ENCODE measurements around the gene CFAP251. TPM values are rescaled to one million over a fixed set of nuclear protein-coding genes. Genes with fewer than 3 reads are reported as not detected.

Gene CFAP251
- polyA plus RNA-seq, 2 of the 4 experiments (the other 2 are of a cell fraction): 0.94 to 1.4 TPM

DNA sequence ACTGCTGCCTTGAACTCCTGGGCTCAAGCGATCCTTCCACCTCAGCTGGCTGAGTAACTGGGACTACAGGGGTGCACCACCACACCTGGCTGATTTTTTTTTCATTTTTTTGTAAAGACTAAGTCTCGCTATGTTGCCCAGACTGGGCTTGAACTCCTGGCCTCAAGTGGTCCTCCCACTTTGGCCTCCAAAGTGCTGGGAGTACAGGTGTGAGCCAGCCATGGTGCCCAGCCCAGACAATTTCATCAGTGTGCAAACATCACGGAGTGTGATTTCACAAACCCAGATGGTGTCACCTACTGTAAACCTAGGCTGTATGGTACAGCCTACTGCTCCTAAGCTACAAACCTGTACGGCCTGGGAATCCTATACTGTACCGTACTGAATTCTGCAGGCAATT lies 96.4 kb downstream of the CFAP251 start:
- 79% methylated on average over 5 of the region's 5 CpGs for WGBS (ENCODE audit: missing lambda C conversion rate)
- peak; percentile 30 to 34; a peak in 2 of 6 replicates for ATAC-seq
- TF ChIP-seq HOXA7 (CRISPR knock-in tag; IDR thresholded peaks at IDR 0.05) (no peak), PHF8 (IDR thresholded peaks at IDR 0.05; ENCODE audit: borderline replicate concordance, low read depth) (no peak), MAFK (IDR thresholded peaks at IDR 0.05; ENCODE audit: partially characterized antibody) (no peak), JUNB (IDR thresholded peaks at IDR 0.05) (no peak), HDAC2 (IDR thresholded peaks at IDR 0.05) (no peak), ZFP36 (IDR thresholded peaks at IDR 0.05; ENCODE audit: borderline replicate concordance, partially characterized antibody) (no peak), BHLHE40 (IDR thresholded peaks at IDR 0.05; ENCODE audit: low read depth, low read length) (no peak)
- TF ChIP-seq, protein P1, sequence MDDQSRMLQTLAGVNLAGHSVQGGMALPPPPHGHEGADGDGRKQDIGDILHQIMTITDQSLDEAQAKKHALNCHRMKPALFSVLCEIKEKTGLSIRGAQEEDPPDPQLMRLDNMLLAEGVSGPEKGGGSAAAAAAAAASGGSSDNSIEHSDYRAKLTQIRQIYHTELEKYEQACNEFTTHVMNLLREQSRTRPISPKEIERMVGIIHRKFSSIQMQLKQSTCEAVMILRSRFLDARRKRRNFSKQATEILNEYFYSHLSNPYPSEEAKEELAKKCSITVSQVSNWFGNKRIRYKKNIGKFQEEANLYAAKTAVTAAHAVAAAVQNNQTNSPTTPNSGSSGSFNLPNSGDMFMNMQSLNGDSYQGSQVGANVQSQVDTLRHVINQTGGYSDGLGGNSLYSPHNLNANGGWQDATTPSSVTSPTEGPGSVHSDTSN (IDR thresholded peaks at IDR 0.05): no peak
- TF ChIP-seq, protein P2, sequence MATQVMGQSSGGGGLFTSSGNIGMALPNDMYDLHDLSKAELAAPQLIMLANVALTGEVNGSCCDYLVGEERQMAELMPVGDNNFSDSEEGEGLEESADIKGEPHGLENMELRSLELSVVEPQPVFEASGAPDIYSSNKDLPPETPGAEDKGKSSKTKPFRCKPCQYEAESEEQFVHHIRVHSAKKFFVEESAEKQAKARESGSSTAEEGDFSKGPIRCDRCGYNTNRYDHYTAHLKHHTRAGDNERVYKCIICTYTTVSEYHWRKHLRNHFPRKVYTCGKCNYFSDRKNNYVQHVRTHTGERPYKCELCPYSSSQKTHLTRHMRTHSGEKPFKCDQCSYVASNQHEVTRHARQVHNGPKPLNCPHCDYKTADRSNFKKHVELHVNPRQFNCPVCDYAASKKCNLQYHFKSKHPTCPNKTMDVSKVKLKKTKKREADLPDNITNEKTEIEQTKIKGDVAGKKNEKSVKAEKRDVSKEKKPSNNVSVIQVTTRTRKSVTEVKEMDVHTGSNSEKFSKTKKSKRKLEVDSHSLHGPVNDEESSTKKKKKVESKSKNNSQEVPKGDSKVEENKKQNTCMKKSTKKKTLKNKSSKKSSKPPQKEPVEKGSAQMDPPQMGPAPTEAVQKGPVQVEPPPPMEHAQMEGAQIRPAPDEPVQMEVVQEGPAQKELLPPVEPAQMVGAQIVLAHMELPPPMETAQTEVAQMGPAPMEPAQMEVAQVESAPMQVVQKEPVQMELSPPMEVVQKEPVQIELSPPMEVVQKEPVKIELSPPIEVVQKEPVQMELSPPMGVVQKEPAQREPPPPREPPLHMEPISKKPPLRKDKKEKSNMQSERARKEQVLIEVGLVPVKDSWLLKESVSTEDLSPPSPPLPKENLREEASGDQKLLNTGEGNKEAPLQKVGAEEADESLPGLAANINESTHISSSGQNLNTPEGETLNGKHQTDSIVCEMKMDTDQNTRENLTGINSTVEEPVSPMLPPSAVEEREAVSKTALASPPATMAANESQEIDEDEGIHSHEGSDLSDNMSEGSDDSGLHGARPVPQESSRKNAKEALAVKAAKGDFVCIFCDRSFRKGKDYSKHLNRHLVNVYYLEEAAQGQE (IDR thresholded peaks at IDR 0.05): no peak
- TF ChIP-seq, protein P3, sequence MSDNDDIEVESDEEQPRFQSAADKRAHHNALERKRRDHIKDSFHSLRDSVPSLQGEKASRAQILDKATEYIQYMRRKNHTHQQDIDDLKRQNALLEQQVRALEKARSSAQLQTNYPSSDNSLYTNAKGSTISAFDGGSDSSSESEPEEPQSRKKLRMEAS (IDR thresholded peaks at IDR 0.05): no peak
- TF ChIP-seq, protein P4, sequence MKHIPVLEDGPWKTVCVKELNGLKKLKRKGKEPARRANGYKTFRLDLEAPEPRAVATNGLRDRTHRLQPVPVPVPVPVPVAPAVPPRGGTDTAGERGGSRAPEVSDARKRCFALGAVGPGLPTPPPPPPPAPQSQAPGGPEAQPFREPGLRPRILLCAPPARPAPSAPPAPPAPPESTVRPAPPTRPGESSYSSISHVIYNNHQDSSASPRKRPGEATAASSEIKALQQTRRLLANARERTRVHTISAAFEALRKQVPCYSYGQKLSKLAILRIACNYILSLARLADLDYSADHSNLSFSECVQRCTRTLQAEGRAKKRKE (CRISPR knock-in tag; IDR thresholded peaks at IDR 0.05; ENCODE audit: low read depth): no peak
- DNase-seq (ENCODE audit: low read depth in 1 of 2, low spot score in 1 of 2): no peak
- Histone ChIP-seq H3K4me1 (no peaks in the 10 kb centered on the region), H3K27ac (no peak overlapping the region), H3K9me3 (peaks cover 11% of the 10 kb centered on the region; the same call in 1 of the 3 replicates), H3K4me2 (no peak overlapping the region), H3K4me3 (no peak overlapping the region)
- POLR2A ChIA-PET: no interaction called here
- CTCF ChIA-PET: interaction anchor here (1.4 kb wide), 2 partner anchors 109 kb away, joined by 3 to 4 read pairs; no protein-coding TSS in a partner anchor
- FAIRE-seq: no peak

DNA sequence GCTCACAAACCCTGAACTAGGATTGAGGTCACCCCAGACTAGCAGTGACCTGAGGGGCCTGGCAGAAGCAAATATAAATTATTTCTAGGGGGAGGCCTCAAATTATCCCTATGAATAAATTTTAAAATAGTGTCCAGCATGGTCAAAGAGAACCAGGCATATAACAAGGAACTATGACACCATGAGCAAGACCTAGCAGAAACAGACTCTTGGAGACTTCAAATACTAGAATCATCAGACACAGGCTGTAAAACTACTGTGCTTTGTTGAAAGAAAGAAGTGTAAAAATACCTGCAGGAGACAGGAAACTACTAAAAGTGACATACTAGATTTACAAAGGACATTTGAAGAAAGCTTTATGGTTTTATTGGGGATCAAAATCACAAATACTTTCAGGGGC lies 100.1 kb downstream of the CFAP251 start:
- DNase-seq (ENCODE audit: low read depth in 1 of 2, low spot score in 1 of 2) (no peak), FAIRE-seq (no peak), ATAC-seq (no peak)
- ChIA-PET CTCF (interaction anchor here (1.0 to 1.4 kb wide), 2 partner anchors 102 to 207 kb away, joined by 3 to 4 read pairs; no protein-coding TSS in a partner anchor), POLR2A (no interaction called here)
- H3K4me2 ChIP-seq: no peak overlapping the region
- no peak overlapping the region for H3K27ac ChIP-seq
- TF ChIP-seq RARB (CRISPR knock-in tag; IDR thresholded peaks at IDR 0.05) (no peak), TFCP2L1 (CRISPR knock-in tag; IDR thresholded peaks at IDR 0.05) (no peak), FOXS1 (CRISPR knock-in tag; IDR thresholded peaks at IDR 0.05) (no peak), HOXB5 (CRISPR knock-in tag; IDR thresholded peaks at IDR 0.05) (no peak)
- TF ChIP-seq, protein P4 (CRISPR knock-in tag; IDR thresholded peaks at IDR 0.05; ENCODE audit: low read depth): no peak
- TF ChIP-seq, protein P5, sequence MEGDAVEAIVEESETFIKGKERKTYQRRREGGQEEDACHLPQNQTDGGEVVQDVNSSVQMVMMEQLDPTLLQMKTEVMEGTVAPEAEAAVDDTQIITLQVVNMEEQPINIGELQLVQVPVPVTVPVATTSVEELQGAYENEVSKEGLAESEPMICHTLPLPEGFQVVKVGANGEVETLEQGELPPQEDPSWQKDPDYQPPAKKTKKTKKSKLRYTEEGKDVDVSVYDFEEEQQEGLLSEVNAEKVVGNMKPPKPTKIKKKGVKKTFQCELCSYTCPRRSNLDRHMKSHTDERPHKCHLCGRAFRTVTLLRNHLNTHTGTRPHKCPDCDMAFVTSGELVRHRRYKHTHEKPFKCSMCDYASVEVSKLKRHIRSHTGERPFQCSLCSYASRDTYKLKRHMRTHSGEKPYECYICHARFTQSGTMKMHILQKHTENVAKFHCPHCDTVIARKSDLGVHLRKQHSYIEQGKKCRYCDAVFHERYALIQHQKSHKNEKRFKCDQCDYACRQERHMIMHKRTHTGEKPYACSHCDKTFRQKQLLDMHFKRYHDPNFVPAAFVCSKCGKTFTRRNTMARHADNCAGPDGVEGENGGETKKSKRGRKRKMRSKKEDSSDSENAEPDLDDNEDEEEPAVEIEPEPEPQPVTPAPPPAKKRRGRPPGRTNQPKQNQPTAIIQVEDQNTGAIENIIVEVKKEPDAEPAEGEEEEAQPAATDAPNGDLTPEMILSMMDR (IDR thresholded peaks at IDR 0.05): no peak
- TF ChIP-seq, protein P6, sequence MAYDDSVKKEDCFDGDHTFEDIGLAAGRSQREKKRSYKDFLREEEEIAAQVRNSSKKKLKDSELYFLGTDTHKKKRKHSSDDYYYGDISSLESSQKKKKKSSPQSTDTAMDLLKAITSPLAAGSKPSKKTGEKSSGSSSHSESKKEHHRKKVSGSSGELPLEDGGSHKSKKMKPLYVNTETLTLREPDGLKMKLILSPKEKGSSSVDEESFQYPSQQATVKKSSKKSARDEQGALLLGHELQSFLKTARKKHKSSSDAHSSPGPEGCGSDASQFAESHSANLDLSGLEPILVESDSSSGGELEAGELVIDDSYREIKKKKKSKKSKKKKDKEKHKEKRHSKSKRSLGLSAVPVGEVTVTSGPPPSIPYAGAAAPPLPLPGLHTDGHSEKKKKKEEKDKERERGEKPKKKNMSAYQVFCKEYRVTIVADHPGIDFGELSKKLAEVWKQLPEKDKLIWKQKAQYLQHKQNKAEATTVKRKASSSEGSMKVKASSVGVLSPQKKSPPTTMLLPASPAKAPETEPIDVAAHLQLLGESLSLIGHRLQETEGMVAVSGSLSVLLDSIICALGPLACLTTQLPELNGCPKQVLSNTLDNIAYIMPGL (CRISPR knock-in tag; IDR thresholded peaks at IDR 0.05; ENCODE audit: borderline replicate concordance): no peak
- H3K4me1 ChIP-seq: peaks cover 6% of the 10 kb centered on the region; the same call in 2 of the 3 replicates
- no peak overlapping the region for H3K4me3 ChIP-seq
- H3K9me3 ChIP-seq: peaks cover 11% of the 10 kb centered on the region; the same call in 1 of the 3 replicates

Measured in A549 (cell line).